Heart right ventricle (tissue), 16 donors: ENCODE data around the gene PSAT1. TPM values are rescaled to one million over a fixed set of nuclear protein-coding genes. Genes with fewer than 3 reads are reported as not detected.

ENCODE experiments used
- ATAC-seq, 8 donors: fragments of 200-7000 bp; cut with Tn5 transposase; one replicate each; pipeline ENCODE4 v1.9.1; 2020; ENCODE audit warnings: mild to moderate bottlenecking in 8 of 8, moderate library complexity in 8 of 8, moderate number of reproducible peaks in 1 of 8
- DNase-seq, 2 donors: peaks; one replicate each; pipeline ENCODE4 v3.0.0-alpha.2; 2020
- H3K27ac ChIP-seq, 10 donors: fragments of 200-600 bp; sonication (generic) in 2 of 10; one replicate each; pipeline versions ENCODE4 v1.5.0 to v1.8.0; 2020 to 2022; ENCODE audit warnings: mild to moderate bottlenecking in 3 of 10
- H3K27me3 ChIP-seq, 7 donors: fragments of 200-600 bp; one replicate each; pipeline ENCODE4 v1.8.0; 2021 to 2022; ENCODE audit warnings: mild to moderate bottlenecking in 2 of 7
- H3K36me3 ChIP-seq, 9 donors: fragments of 200-600 bp; sonication (generic) in 1 of 9; one replicate each; pipeline versions ENCODE4 v1.5.0 to v1.8.0; 2020 to 2022; ENCODE audit warnings: mild to moderate bottlenecking in 2 of 9
- H3K4me1 ChIP-seq, 9 donors: fragments of 200-600 bp; sonication (generic) in 1 of 9; one replicate each; pipeline versions ENCODE4 v1.5.0 to v1.8.0; 2020 to 2022; ENCODE audit warnings: mild to moderate bottlenecking in 4 of 9
- H3K4me3 ChIP-seq, 10 donors: fragments of 200-600 bp; sonication (generic) in 2 of 10; one replicate each; pipeline versions ENCODE4 v1.5.0 to v1.8.0; 2020 to 2022; ENCODE audit warnings: mild to moderate bottlenecking in 7 of 10, moderate library complexity in 2 of 10
- H3K9me3 ChIP-seq, 11 donors: fragments of 200-600 bp in 10 of 11; sonication (generic) in 2 of 11; one replicate each; pipeline versions ENCODE4 v1.5.0 to v1.8.0; 2013 to 2022; ENCODE audit warnings: mild to moderate bottlenecking in 2 of 11, control low read depth in 1 of 11, moderate library complexity in 1 of 11
- WGBS, 2 donors: extraction: QIAGEN DNeasy Blood & Tissue Kit; methylation state at CpG; one replicate each; pipeline ENCODE4 v1.1.7; 2013; ENCODE audit warnings: inconsistent platforms in 1 of 2; 5-methylcytosine and 5-hydroxymethylcytosine counted together
- intact Hi-C, 10 donors: fragments of 100-400 bp; cut with DNase I; formaldehyde crosslinking; loops; one replicate each; pipeline versions ENCODE4 v1.11.1 to v1.14.2; 2022
- polyA plus RNA-seq, 2 donors: library from polyadenylated mRNA; stranded (reverse); fragments of 200-250 nt; gene quantifications; one replicate each; pipeline ENCODE4 v1.2.3, GENCODE V29; 2013
- total RNA-seq, 10 donors: library from RNA; stranded (reverse); fragmentation: NEBNext Ultra II Directional in 3 of 10; extraction: Animal tissue kit (Norgen Biotek cat#: 25700) in 3 of 10; gene quantifications; one replicate each; pipeline versions ENCODE4 v1.2.1 to v1.2.4, GENCODE V29; 2021 to 2023
- TF ChIP-seq, protein P1 (sequence below), 9 donors: fragments of 200-600 bp; sonication (generic) in 2 of 9; IDR thresholded peaks; one replicate each; pipeline versions ENCODE4 v1.5.0 to v1.8.0; 2021 to 2022; ENCODE audit warnings: antibody characterized with exemption in 9 of 9, mild to moderate bottlenecking in 5 of 9, moderate library complexity in 1 of 9
- donor health status: Arrhythmogenic right ventricular cardiomyopathy.
- donor health status: ischemic (EF 13 %, LVEDD 7.1; RV severe dilation, severe dysfunction).
- donor health status: healthy with polysubstance abuse.
- donor health status: DM: no; HTN: yes; CAD: no.
- donor health status: DM: no; HTN: no; CAD: no.
- donor health status: ischemic (EF 25% LVEDD 6.9; RV normal size, moderate dysfunction).
- donor health status: ischemic (EF 25% LVEDD 5.7; RV mildly dilated, moderate dysfunction).
- donor health status: healthy.
- donor health status: DM: yes; HTN: yes; CAD: no.
- donor health status: Ischemic cardiomyopathy.
- donor health status: ischemic (EF 35%, LVEDD 5.7; RV mildly dilated, moderate dysfunction).
- donor health status: nonischemic (EF 11% LVEDD 7.7; RV severe dilation, severe dysfunction).
- donor health status: DM: yes; HTN: yes; CAD: no.
- donor health status: PGD.
- donor health status: ischemic (EF 29% LVEDD 5.4; RV normal size, mild dysfunction).
- donor health status: nonischemic (EF 23%, LVEDD 6.1; RV moderate dilation, normal function).

Gene PSAT1
- total and polyA plus RNA-seq, 12 donors: 0.28 to 4.0 (median 0.56) TPM; not detected in 1

DNA sequence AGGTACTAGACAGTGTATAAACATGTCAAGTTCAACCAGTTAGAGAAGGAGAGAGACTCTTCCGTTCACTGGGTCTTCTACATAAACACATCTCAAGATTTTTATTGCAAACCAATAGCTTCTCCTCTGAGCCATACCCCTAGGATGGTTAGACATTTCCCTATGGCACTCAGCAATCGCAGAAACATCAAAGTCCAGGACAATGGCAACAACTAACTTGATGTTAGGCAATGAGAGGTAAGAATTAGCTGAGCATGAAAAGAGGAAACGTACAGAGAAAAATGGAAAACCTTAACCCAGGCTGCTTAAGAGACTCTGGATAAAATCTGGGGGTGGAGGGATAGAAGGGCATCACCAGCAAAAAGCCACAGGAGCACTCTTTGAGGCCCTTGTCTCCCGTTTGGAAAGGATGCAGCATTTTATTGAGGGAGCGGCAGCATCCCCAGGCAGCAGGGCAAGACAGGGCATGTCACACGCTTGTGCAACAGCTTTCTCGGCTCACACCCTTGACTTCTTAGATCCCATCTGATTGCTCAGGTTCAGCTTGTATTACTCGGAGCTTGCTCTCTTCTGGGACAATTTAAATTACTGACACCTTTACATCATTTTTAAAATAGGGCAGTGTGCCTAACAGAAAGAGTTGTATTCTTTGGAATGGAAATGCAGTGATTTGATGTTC is 8.6 kb upstream of the PSAT1 start:
- TF ChIP-seq, protein P1, sequence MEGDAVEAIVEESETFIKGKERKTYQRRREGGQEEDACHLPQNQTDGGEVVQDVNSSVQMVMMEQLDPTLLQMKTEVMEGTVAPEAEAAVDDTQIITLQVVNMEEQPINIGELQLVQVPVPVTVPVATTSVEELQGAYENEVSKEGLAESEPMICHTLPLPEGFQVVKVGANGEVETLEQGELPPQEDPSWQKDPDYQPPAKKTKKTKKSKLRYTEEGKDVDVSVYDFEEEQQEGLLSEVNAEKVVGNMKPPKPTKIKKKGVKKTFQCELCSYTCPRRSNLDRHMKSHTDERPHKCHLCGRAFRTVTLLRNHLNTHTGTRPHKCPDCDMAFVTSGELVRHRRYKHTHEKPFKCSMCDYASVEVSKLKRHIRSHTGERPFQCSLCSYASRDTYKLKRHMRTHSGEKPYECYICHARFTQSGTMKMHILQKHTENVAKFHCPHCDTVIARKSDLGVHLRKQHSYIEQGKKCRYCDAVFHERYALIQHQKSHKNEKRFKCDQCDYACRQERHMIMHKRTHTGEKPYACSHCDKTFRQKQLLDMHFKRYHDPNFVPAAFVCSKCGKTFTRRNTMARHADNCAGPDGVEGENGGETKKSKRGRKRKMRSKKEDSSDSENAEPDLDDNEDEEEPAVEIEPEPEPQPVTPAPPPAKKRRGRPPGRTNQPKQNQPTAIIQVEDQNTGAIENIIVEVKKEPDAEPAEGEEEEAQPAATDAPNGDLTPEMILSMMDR (IDR thresholded peaks at IDR 0.05): no peak
- H3K4me3 ChIP-seq: no peak overlapping the region
- H3K27me3 ChIP-seq: peaks cover 0 to 11% (median 0%) of the 10 kb centered on the region in 7 donors
- 81 to 85% methylated on average over 8 of the region's 8 CpGs for WGBS, 2 donors
- no peak for ATAC-seq
- H3K27ac ChIP-seq: no peak overlapping the region
- H3K4me1 ChIP-seq: no peaks in the 10 kb centered on the region
- intact Hi-C loops: no loop called here
- no peaks in the 10 kb centered on the region for H3K36me3 ChIP-seq
- no peaks in the 10 kb centered on the region for H3K9me3 ChIP-seq
- no peak for DNase-seq

- Histone ChIP-seq H3K27ac (no peak overlapping the region), H3K9me3 (no peaks in the 10 kb centered on the region), H3K36me3 (no peaks in the 10 kb centered on the region), H3K27me3 (peaks cover 0 to 11% (median 0%) of the 10 kb centered on the region in 7 donors), H3K4me3 (no peak overlapping the region), H3K4me1 (no peaks in the 10 kb centered on the region)
- TF ChIP-seq, protein P1 (IDR thresholded peaks at IDR 0.05): no peak
- intact Hi-C loops: no loop called here
- ATAC-seq: no peak
- DNase-seq: no peak
- WGBS, 2 donors: 95 to 100% methylated on average over 1 of the region's 1 CpG
Measured at GRCh38 chr9:78289474-78289873, 7.5 kb upstream of the PSAT1 start.

- ATAC-seq (no peak), DNase-seq (no peak)
- Histone ChIP-seq H3K4me3 (no peak overlapping the region), H3K27ac (no peak overlapping the region), H3K36me3 (no peaks in the 10 kb centered on the region), H3K27me3 (peaks cover 0 to 11% (median 2%) of the 10 kb centered on the region in 7 donors), H3K4me1 (peaks cover 0 to 6% (median 4%) of the 10 kb centered on the region in 9 donors), H3K9me3 (no peaks in the 10 kb centered on the region)
- TF ChIP-seq, protein P1 (IDR thresholded peaks at IDR 0.05): no peak
- 76 to 83% methylated on average over 8 of the region's 8 CpGs for WGBS, 2 donors
- intact Hi-C loops: no loop called here
Measured at GRCh38 chr9:78291240-78291925, 5.5 kb upstream of the PSAT1 start.

DNA sequence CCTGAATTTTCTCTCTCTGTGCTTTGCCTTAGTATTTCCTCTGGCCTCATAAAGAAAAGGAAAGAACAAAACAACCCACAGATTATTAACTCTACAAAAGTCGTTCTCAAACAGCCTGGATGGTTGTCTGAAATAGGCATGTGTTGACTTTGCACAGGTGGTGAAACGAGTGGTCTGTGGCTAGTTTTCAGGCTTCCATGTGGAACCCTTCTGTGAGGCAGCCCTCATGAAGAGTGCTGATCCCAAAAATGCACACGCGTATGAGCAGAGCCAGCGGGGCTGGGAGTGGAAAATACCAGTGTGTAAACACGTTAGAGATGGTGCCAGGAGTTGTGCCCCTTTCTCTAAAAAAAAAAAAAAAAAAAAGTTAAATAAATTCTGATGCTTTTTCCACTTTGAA is 4.9 kb upstream of the PSAT1 start:
- TF ChIP-seq, protein P1 (IDR thresholded peaks at IDR 0.05): no peak
- Histone ChIP-seq H3K4me1 (peaks cover 1 to 12% (median 9%) of the 10 kb centered on the region in 9 donors), H3K9me3 (no peaks in the 10 kb centered on the region), H3K4me3 (no peak overlapping the region), H3K27ac (no peak overlapping the region), H3K36me3 (no peaks in the 10 kb centered on the region), H3K27me3 (peaks cover 0 to 14% (median 1%) of the 10 kb centered on the region in 7 donors)
- WGBS, 2 donors: 43 to 54% methylated on average over 6 of the region's 6 CpGs
- intact Hi-C loops: no loop called here
- DNase-seq: no peak
- no peak for ATAC-seq
